HL-60 (cell line): ENCODE measurements around the gene ZBTB7B.

Experiments used
- DNase-seq, 2 experiments: peaks; one replicate each; pipeline ENCODE4 v3.0.0-alpha.2; 2010 to 2020; ENCODE audit warnings: low read depth in 1 of 2, low spot score in 1 of 2
- H3K27ac ChIP-seq: fragments of 250-450 bp; sonication (Bioruptor Pico); replicated peaks from 2 replicates; pipeline ENCODE4 v1.5.1; 2020; ENCODE audit warnings: mild to moderate bottlenecking, moderate library complexity
- H3K27me3 ChIP-seq: fragments of 250-450 bp; sonication (Bioruptor Pico); 2 replicates; pipeline ENCODE4 v1.5.1; 2021; ENCODE audit warnings: mild to moderate bottlenecking, moderate library complexity; ENCODE audit not compliant: insufficient read depth, poor library complexity, severe bottlenecking
- H3K4me3 ChIP-seq: replicated peaks from 2 replicates; pipeline ENCODE4 v1.5.1; 2011; ENCODE audit warnings: mild to moderate bottlenecking, control low read depth, low read length; ENCODE audit not compliant: insufficient read depth
- GABPA ChIP-seq: IDR thresholded peaks from 2 replicates; pipeline ENCODE4 v1.6.1; 2012; ENCODE audit warnings: low read depth
- POLR2AphosphoS5 ChIP-seq: IDR thresholded peaks from 2 replicates; pipeline ENCODE4 v1.6.1; 2012; ENCODE audit warnings: low read depth
- SPI1 ChIP-seq: IDR thresholded peaks from 2 replicates; pipeline ENCODE4 v1.6.1; 2012; ENCODE audit warnings: low read depth, mild to moderate bottlenecking, borderline replicate concordance
- TF ChIP-seq, protein P1 (sequence below): IDR thresholded peaks from one replicate; pipeline ENCODE4 v1.5.1; 2011; ENCODE audit warnings: low read length, control low read depth, inconsistent platforms; ENCODE audit not compliant: insufficient read depth
- TF ChIP-seq, protein P2 (sequence below): IDR thresholded peaks from 2 replicates; pipeline ENCODE4 v1.6.1; 2012; ENCODE audit warnings: low read depth; ENCODE audit not compliant: insufficient replicate concordance

ZBTB7B gene

DNA sequence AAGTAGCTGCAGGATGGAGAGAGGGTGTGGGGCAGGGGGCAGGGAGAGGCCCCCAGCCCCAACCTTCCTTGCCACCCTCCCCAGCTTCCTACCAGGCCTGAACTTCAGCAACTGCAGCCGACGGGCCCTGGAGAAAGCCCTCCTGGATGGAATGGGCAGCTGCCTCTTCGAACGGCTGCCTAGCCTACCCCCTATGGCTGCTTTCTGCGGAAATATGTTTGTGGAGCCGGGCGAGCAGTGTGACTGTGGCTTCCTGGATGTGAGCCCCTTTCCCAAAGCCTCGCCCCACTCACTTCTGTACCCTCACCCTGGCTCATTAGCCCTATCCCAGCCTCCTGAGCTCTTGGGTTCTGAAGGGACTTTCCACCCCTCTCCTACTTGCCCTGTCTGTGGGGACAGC lies 54.5 kb downstream of the ZBTB7B start:
- H3K27me3 ChIP-seq, result no peaks in the 10 kb centered on the region
- H3K27ac ChIP-seq, result no peak overlapping the region
- TF ChIP-seq POLR2AphosphoS5 (no peak), SPI1 (no peak), GABPA (no peak)
- TF ChIP-seq, protein P1, sequence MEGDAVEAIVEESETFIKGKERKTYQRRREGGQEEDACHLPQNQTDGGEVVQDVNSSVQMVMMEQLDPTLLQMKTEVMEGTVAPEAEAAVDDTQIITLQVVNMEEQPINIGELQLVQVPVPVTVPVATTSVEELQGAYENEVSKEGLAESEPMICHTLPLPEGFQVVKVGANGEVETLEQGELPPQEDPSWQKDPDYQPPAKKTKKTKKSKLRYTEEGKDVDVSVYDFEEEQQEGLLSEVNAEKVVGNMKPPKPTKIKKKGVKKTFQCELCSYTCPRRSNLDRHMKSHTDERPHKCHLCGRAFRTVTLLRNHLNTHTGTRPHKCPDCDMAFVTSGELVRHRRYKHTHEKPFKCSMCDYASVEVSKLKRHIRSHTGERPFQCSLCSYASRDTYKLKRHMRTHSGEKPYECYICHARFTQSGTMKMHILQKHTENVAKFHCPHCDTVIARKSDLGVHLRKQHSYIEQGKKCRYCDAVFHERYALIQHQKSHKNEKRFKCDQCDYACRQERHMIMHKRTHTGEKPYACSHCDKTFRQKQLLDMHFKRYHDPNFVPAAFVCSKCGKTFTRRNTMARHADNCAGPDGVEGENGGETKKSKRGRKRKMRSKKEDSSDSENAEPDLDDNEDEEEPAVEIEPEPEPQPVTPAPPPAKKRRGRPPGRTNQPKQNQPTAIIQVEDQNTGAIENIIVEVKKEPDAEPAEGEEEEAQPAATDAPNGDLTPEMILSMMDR, result no peak
- TF ChIP-seq, protein P2, sequence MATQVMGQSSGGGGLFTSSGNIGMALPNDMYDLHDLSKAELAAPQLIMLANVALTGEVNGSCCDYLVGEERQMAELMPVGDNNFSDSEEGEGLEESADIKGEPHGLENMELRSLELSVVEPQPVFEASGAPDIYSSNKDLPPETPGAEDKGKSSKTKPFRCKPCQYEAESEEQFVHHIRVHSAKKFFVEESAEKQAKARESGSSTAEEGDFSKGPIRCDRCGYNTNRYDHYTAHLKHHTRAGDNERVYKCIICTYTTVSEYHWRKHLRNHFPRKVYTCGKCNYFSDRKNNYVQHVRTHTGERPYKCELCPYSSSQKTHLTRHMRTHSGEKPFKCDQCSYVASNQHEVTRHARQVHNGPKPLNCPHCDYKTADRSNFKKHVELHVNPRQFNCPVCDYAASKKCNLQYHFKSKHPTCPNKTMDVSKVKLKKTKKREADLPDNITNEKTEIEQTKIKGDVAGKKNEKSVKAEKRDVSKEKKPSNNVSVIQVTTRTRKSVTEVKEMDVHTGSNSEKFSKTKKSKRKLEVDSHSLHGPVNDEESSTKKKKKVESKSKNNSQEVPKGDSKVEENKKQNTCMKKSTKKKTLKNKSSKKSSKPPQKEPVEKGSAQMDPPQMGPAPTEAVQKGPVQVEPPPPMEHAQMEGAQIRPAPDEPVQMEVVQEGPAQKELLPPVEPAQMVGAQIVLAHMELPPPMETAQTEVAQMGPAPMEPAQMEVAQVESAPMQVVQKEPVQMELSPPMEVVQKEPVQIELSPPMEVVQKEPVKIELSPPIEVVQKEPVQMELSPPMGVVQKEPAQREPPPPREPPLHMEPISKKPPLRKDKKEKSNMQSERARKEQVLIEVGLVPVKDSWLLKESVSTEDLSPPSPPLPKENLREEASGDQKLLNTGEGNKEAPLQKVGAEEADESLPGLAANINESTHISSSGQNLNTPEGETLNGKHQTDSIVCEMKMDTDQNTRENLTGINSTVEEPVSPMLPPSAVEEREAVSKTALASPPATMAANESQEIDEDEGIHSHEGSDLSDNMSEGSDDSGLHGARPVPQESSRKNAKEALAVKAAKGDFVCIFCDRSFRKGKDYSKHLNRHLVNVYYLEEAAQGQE, result no peak

DNA sequence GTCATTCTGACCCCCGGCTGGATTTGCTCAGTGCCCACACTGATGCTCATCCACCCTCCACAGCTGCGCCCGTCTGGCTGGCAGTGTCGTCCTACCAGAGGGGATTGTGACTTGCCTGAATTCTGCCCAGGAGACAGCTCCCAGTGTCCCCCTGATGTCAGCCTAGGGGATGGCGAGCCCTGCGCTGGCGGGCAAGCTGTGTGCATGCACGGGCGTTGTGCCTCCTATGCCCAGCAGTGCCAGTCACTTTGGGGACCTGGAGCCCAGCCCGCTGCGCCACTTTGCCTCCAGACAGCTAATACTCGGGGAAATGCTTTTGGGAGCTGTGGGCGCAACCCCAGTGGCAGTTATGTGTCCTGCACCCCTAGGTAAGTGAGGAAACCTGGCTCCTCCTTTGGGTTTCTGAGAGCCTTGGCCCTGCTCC lies 55.2 kb downstream of the ZBTB7B start:
- no peak overlapping the region for H3K4me3 ChIP-seq

More for the DNA sequence above, 54.5 kb downstream of the ZBTB7B start:
- H3K4me3 ChIP-seq, result no peak overlapping the region
- DNase-seq, result no peak

DNA sequence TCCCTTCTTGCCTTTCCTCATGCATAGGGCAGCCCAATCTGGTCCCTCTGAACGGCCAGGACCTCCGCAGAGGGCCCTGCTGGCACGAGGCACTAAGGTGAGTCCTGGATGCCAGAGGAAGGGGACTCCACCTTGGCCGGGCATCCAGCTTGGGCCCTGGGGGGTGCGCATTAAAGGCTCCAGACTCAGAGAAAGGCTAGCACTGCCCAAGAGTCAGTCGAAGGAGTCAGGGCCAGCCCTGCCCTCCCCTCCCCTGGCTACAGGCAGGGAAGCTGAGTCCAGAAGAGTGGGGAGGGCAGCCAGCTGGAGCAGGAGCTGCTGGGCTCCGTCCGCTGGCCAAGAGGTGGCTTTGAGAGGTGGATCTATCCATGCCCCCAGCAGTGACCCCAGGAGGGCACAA lies 58.1 kb downstream of the ZBTB7B start:
- Histone ChIP-seq H3K27me3 (no peaks in the 10 kb centered on the region), H3K27ac (no peak overlapping the region), H3K4me3 (no peak overlapping the region)
- TF ChIP-seq GABPA (no peak), POLR2AphosphoS5 (no peak), SPI1 (no peak)
- TF ChIP-seq, protein P2, result no peak
- TF ChIP-seq, protein P1, result no peak
- no peak for DNase-seq

More for the DNA sequence above, 55.2 kb downstream of the ZBTB7B start:
- Histone ChIP-seq H3K27me3 (no peaks in the 10 kb centered on the region), H3K27ac (no peak overlapping the region)
- TF ChIP-seq, protein P1, result no peak
- no peak for DNase-seq

DNA sequence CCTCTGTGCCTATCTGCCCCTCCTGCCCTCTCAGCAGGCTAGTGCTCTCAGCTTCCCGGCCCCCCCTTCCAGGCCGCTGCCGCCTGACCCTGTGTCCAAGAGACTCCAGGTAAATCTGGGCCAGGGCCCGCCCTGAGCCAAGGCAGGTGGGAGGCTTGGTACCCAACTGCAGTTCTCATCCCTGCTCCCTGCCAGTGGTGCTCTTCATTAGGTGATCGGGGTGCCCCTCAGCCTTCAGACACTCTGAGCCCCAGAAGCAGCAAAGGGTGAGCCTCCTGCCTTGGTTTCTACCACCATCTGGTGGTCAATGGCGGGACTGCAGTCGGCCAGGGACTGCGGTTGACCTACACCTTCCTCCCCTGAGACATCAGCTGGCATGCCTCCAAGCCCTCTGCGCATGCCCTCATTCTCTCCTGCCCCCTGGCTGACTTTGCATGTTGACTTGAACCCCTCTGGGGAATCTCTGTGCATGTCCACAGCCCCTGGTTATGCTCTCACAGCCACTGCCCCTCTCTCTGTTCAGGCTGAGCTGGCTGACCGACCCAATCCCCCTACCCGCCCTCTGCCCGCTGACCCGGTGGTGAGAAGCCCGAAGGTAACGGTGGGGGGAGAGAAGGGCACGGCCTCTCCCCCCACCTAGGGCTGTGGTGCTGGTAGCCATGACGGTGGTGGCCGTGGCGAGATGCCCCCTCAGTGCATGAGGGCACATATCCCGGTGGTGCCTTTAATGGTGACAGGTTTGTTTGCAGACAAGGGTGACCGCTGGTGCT lies 59.0 kb downstream of the ZBTB7B start:
- Histone ChIP-seq H3K4me3 (no peak overlapping the region), H3K27me3 (no peaks in the 10 kb centered on the region), H3K27ac (no peak overlapping the region)
- DNase-seq, result peak; percentile 78 to 90
- TF ChIP-seq, protein P2, result no peak
- TF ChIP-seq POLR2AphosphoS5 (peak; percentile 69), SPI1 (no peak)
- TF ChIP-seq, protein P1, result peak; percentile 100
